Measurements from ENCODE around the gene MBD1.

DNA sequence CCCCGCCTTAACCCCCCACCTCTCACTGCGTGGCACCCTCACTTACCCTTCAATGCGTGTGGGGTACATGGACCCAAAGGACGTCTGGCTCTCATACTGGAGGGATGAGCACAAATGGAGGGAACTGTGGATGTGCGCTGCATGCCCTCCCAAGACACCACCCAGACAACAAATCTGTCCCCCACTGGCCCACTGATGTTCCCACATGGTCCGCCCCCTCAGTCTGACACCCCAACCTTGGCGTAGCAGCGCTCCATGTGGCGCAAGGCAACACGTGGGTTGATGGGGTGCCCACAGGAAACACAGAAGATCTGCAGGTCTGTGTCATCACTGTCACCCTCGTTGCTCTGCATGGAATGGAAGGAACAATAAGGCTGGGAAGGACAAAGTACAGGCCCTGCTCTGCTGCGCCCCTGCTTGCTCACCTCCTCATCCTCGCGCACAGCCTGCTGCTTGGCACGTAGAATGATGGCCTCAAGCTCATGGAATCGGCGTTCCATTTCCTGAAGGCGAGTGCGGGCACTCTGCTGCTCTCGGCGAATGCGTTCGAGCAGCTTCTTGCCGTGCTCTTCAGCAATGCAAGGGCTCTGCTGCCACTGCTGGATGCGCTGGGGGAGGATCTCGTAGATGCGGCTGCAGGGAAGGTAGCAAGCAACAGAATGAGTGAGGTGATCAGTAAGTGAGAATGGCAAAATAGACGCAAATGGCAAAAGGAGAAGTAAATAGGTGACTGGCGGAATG is 2.3 kb upstream of the MBD1 start:
- TF ChIP-seq, protein P1, sequence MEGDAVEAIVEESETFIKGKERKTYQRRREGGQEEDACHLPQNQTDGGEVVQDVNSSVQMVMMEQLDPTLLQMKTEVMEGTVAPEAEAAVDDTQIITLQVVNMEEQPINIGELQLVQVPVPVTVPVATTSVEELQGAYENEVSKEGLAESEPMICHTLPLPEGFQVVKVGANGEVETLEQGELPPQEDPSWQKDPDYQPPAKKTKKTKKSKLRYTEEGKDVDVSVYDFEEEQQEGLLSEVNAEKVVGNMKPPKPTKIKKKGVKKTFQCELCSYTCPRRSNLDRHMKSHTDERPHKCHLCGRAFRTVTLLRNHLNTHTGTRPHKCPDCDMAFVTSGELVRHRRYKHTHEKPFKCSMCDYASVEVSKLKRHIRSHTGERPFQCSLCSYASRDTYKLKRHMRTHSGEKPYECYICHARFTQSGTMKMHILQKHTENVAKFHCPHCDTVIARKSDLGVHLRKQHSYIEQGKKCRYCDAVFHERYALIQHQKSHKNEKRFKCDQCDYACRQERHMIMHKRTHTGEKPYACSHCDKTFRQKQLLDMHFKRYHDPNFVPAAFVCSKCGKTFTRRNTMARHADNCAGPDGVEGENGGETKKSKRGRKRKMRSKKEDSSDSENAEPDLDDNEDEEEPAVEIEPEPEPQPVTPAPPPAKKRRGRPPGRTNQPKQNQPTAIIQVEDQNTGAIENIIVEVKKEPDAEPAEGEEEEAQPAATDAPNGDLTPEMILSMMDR (IDR thresholded peaks at IDR 0.05; ENCODE audit: insufficient read depth, low read length, poor library complexity, severe bottlenecking), result no peak
- TF ChIP-seq EZH2phosphoT487 (conservative IDR thresholded peaks at IDR 0.05; ENCODE audit: low read length), result no peak
